ENCODE results near the gene EYS. TPM values are rescaled to one million over a fixed set of nuclear protein-coding genes. Genes with fewer than 3 reads are reported as not detected.

Gene EYS
- total and polyA plus RNA-seq, 7 donors = 0.07 to 0.46 TPM; not detected in 5

DNA sequence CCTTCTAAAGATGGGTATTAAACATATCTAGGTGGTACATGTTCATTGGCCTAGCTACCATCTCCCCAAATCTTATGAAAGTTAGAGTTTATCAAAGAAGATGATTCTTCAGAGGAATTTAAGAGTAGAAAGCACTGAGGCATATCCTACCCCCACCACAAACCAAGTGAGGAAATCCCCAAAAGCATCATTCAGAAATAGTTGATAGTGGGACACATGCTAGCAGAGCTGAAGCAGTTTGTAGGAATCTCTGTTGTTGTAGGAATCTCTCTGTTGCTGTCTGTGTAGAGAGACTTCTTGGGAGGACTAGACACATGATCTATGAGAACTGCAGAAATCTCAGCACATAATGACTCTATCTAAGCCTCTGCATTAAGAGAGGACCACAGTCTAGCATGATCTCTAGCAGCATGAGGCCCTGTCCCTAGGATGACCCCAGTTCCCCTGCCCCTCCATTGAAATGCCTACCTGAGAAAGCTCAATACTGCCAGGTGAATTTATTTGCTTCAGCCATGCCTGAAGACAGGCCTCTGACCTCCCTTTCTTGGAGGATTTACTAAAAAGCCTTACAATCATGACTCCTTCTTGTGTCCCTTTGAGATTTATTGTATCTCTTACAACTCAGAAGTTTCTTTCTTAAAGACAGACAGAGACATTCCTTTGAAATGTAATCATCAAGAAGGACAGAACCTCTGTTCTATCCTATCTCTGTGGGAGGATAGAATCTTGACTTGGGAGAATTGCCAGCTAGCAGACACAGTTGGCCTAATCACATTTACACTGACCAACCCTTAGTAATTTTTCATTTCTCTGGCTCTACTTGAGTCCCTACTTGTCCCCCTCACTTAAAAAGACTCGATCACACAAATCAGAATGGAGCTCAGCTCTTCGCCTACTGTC, 1489.1 kb downstream of the EYS start:
- no peak overlapping the region for H3K27ac ChIP-seq
- TF ChIP-seq POLR2A (IDR thresholded peaks at IDR 0.05) (no peak), EP300 (IDR thresholded peaks at IDR 0.05) (no peak), POLR2AphosphoS5 (IDR thresholded peaks at IDR 0.05) (no peak)
- TF ChIP-seq, protein P1, sequence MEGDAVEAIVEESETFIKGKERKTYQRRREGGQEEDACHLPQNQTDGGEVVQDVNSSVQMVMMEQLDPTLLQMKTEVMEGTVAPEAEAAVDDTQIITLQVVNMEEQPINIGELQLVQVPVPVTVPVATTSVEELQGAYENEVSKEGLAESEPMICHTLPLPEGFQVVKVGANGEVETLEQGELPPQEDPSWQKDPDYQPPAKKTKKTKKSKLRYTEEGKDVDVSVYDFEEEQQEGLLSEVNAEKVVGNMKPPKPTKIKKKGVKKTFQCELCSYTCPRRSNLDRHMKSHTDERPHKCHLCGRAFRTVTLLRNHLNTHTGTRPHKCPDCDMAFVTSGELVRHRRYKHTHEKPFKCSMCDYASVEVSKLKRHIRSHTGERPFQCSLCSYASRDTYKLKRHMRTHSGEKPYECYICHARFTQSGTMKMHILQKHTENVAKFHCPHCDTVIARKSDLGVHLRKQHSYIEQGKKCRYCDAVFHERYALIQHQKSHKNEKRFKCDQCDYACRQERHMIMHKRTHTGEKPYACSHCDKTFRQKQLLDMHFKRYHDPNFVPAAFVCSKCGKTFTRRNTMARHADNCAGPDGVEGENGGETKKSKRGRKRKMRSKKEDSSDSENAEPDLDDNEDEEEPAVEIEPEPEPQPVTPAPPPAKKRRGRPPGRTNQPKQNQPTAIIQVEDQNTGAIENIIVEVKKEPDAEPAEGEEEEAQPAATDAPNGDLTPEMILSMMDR (IDR thresholded peaks at IDR 0.05) = no peak
- H3K9me3 ChIP-seq = no peaks in the 10 kb centered on the region
- H3K4me1 ChIP-seq = no peaks in the 10 kb centered on the region
- H3K4me3 ChIP-seq = no peak overlapping the region
- intact Hi-C loops (cut with DNase I) = no loop called here
- H3K36me3 ChIP-seq = no peaks in the 10 kb centered on the region
- 84 to 91% methylated on average over 2 of the region's 2 CpGs for WGBS, 2 donors
- no peaks in the 10 kb centered on the region for H3K27me3 ChIP-seq
- DNase-seq = no peak

DNA sequence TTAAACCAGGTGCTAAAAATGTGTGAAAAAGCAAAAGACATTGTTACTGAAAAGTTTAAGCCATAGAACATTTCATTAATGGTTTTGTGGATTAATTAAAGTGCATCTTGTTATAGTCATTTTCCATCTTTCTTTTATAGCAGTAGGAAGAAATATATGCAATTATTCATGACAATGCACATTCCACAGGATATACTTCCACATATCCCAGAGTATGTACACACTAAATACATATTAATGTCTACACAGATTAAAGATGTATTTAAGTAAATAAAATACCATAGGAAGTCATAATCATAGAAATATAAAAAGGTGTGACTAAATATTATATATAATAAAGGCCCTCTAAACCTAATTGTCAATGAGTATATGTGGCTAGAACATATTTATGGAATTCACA, 1492.7 kb downstream of the EYS start:
- Histone ChIP-seq H3K9me3 (no peaks in the 10 kb centered on the region), H3K27ac (no peak overlapping the region), H3K27me3 (no peaks in the 10 kb centered on the region), H3K4me3 (no peak overlapping the region), H3K4me1 (no peaks in the 10 kb centered on the region), H3K36me3 (no peaks in the 10 kb centered on the region)
- no peak for DNase-seq
- TF ChIP-seq EP300 (IDR thresholded peaks at IDR 0.05) (no peak), POLR2AphosphoS5 (IDR thresholded peaks at IDR 0.05) (no peak), POLR2A (IDR thresholded peaks at IDR 0.05) (no peak)
- TF ChIP-seq, protein P1 (IDR thresholded peaks at IDR 0.05) = no peak
- intact Hi-C loops (cut with DNase I) = no loop called here

DNA sequence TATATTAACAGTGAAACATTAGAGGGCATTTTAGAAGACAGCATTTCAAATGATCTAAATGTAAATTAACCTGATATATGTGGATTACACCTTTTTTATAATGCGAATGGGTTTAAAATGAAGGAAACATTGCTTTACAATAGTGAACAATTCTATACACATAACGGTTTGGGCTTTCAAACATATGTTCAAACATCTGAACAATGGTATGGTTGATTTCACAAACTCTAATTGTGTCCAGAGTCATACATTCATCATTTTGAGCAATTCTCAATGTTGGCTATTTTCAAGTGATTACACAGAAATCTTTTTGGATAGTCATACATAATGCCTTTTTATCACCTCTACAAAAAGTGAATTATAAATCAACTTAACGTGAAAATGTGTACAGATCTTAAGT, 1493.3 kb downstream of the EYS start:
- H3K9me3 ChIP-seq = no peaks in the 10 kb centered on the region
- H3K27ac ChIP-seq = no peak overlapping the region
- no peak for TF ChIP-seq POLR2A (IDR thresholded peaks at IDR 0.05)
- TF ChIP-seq, protein P1 (IDR thresholded peaks at IDR 0.05) = no peak
- TF ChIP-seq EP300 (IDR thresholded peaks at IDR 0.05) = no peak
- TF ChIP-seq POLR2AphosphoS5 (IDR thresholded peaks at IDR 0.05) = no peak
- H3K27me3 ChIP-seq = no peaks in the 10 kb centered on the region
- intact Hi-C loops (cut with DNase I) = no loop called here
- no peak overlapping the region for H3K4me3 ChIP-seq
- WGBS, 2 donors = 51 to 53% methylated on average over 3 of the region's 3 CpGs
- no peak for DNase-seq
- no peaks in the 10 kb centered on the region for H3K4me1 ChIP-seq
- H3K36me3 ChIP-seq = no peaks in the 10 kb centered on the region

DNA sequence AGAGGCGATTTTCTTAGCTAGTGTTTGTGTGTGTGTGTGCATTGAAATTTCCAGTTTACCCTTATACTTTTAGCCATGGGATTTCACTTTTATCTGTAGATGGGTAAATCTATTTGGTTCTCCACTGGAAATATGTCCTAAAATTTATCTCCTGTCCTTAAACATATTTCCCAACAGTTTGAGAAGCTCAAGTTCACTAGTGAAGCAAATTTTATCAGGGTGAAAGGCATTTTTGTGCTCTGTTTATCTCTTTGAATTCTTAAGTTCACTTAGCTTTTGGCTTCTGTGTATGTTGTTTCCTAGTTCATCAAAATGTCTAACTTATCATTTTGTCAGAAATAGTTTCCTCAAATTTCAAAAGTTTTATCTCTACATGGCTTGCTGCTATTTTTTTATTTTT, 1509.8 kb downstream of the EYS start:
- Histone ChIP-seq H3K4me3 (no peak overlapping the region), H3K27ac (no peak overlapping the region), H3K36me3 (no peaks in the 10 kb centered on the region), H3K9me3 (no peaks in the 10 kb centered on the region), H3K27me3 (no peaks in the 10 kb centered on the region), H3K4me1 (no peaks in the 10 kb centered on the region)
- intact Hi-C loops (cut with DNase I) = no loop called here
- 94 to 98% methylated on average over 1 of the region's 1 CpG for WGBS, 2 donors
- DNase-seq = no peak
- TF ChIP-seq EP300 (IDR thresholded peaks at IDR 0.05) (no peak), POLR2A (IDR thresholded peaks at IDR 0.05) (no peak), POLR2AphosphoS5 (IDR thresholded peaks at IDR 0.05) (no peak)
- TF ChIP-seq, protein P1 (IDR thresholded peaks at IDR 0.05) = no peak
